Activated CD4-positive, CD25-positive, alpha-beta regulatory T cell (primary cell): ENCODE results near the gene LRIT2.
A peak's percentile ranks its signal among the peaks of the same experiment; 100 is the strongest.

Experiments
- DNase-seq, 4 experiments: peaks; one replicate each; lab custom pipeline; 2025; lab: John Stamatoyannopoulos, UW

Gene LRIT2, protein sequence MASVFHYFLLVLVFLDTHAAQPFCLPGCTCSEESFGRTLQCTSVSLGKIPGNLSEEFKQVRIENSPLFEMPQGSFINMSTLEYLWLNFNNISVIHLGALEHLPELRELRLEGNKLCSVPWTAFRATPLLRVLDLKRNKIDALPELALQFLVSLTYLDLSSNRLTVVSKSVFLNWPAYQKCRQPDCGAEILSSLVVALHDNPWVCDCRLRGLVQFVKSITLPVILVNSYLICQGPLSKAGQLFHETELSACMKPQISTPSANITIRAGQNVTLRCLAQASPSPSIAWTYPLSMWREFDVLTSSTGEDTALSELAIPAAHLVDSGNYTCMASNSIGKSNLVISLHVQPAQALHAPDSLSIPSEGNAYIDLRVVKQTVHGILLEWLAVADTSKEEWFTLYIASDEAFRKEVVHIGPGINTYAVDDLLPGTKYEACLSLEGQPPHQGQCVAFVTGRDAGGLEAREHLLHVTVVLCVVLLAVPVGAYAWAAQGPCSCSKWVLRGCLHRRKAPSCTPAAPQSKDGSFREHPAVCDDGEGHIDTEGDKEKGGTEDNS

DNA sequence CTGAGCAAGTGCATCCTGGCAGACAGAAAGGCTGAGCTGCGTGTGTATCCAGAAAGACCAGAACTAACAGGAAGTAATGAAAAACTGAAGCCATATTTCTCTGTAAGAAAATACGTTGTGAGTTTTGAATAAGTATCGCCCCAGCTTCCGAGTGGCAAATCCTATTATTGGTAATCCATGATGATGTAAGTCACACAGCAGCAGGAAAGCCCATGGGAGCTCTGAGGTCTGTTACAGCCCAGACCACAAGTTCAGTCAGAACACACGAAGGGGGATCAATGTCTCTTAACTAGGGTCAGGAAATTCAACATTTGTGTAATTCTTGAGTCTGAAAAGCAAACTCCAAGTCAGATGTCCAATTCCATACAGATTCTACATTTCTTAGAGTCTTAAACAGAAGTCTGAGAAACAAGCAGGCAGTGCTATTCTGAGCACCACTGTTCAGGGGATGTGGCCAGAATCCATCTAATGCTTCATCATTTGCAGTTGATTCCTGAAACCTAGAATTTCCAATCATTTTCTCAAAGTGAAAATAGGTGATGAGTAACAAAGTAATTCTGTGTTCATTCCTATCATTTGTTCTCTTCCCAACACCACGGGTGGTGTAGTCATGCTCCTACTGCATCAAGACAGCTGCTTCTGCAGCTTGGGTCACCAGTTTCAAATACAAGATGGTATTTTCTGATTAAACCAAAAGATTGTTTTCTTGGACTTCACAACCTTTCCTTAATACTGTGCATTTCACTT lies at the start of gene LRIT2:
Gene LRIT2 (minus strand): TSS at position 118 of the 747 bp plus-strand sequence. CDS start 24 bp downstream, at position 94.
- DNase-seq = no peak

DNA sequence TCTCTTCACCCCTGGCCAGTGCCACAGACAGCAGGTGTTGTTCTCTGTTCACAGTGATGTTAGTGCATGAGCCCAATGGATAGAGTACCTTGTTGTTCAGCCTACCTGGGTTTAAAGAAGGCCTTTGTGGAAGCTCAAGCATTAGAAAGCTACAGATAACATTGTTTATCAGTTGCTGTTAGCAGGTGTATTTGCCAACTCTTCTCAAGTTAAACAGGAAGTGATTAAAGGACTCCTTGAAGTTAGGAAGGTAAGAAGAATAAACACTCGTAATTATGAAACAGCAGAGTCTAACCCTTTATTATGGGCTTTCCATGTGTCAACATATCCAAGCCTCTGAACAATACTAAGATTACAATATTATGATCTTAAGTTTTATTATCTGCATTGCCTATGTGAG lies 45.4 kb upstream of the LRIT2 start:
- no peak for DNase-seq

DNA sequence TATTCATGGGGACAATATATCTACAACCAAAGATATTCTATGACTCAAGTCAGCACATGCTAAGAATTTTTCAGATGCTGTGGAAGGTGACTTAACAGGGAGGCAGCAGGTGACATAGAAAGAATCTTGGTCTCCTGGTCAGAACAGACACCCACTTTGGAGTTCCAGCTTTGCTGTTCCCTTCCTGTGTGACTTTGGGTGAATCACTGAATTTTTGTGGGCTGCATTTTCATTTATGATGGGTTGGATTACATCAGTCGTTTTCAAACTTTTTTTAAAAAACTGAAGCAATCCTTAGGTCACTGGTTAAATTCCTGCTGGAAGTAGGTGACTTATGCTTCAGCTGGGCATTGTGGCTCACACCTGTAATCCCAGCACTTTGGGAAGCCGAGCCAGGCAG lies 44.4 kb upstream of the LRIT2 start:
- no peak for DNase-seq

DNA sequence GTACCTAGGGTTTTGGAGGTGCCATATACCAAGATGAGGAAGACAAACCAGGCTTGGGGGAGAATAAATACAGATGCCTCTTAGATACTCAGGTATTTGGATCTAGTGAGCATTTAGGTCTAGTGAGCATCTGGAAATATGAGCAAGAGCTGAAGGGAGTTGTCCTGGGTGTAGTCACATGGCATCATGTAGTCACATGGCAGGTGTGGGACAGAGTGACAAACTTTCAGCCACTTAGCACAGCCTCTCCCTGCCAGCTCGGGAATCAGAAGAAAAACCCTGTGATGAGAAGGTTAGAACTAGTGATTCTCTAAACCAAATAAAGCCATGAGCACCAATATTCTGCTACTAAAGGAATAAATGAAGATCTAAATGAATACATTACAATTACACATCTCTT lies 43.8 kb upstream of the LRIT2 start:
- DNase-seq = no peak

DNA sequence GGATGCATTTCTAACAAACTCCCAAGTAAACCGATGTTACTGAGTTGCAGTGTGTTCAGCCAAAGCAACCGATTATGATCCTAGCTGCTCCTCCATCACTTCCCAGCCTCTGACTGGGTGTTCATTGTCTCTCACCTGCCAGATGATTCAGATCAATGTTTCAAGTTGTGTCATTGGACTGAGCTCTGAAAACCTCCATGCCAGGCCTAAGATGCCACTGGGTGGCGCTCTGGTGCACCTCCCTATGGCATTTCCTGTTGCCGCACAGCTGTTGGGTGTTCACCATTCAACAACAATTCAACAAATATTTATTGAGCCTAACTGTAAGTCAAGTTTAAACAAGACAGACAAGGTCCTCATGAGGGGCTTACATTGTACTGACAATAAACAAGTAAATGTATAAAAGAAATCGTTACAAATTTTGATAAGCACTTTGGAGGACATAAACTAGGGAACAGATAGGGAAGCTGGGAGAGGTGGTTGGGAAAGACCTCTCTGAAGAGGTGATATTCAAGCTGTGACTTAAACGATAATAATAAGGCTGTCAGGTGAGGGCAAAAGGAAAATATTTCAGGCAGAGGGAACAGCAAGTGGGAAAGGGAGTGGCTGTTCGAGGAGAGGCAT lies 42.3 kb upstream of the LRIT2 start:
- peak; percentile 14 to 28 (median 26) for DNase-seq

DNA sequence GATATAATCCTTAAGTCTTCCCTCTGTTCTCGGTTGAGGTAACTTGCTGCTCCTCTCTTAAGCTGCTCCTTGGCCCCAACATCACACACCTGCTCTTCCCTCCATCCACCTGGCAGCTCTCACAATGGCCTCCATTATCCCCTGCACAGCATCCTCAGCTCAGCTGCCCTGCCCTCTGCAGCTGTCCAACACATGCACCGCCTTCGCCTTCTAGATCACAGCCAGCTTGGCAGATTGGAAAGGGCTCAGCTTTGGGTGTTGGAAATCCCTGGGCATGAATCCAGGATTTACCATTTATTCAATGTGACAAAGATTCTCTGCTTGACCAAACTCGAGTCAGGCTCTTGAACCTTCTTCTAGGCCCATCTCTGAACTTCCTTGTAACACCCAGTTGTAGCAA lies 40.1 kb upstream of the LRIT2 start:
- no peak for DNase-seq

DNA sequence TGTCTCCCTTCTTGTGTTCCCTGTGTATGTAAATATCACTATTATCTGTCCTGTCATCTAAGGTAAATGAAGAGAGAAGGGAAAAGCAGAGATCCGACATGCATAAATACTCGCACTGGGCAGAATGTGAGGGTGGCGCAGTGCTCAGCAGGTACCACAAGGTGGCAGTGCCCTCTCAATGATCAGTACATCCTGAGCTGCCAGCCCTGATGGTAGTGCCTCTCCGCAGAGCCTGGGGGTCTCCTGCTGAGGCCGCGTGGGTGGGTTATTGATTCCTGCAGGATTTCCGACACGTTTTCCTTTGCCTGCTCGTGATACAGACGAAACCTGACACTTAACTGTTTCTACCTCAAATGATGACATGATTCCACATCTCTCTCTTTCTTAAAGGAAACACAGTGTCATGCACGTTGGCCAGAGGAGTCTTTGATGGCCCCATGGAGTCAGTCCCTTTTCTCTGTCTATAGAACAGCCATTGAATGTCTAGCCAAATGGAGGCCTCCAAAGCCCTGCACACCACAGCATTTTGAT lies 39.3 kb upstream of the LRIT2 start:
- DNase-seq = peak; percentile 33 to 62 (median 48)

DNA sequence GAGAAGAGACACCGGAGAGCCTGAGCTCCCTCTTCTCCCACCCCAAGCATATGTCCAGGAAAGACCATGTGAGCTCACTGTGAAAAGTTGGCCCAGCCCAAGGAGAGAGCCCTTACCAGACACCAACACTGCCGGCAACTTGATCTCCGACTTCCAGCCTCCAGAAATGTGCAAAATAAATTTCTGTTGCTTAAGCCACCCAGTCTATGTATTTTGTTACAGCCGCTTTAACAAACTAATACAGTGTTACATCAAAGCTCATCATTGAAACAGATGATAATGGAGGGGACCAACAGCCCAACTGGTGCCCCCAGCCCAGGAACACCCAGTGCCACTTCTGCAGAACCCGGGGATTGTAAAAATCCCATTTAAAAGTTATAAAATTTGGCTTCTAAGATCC lies 38.4 kb upstream of the LRIT2 start:
- no peak for DNase-seq

DNA sequence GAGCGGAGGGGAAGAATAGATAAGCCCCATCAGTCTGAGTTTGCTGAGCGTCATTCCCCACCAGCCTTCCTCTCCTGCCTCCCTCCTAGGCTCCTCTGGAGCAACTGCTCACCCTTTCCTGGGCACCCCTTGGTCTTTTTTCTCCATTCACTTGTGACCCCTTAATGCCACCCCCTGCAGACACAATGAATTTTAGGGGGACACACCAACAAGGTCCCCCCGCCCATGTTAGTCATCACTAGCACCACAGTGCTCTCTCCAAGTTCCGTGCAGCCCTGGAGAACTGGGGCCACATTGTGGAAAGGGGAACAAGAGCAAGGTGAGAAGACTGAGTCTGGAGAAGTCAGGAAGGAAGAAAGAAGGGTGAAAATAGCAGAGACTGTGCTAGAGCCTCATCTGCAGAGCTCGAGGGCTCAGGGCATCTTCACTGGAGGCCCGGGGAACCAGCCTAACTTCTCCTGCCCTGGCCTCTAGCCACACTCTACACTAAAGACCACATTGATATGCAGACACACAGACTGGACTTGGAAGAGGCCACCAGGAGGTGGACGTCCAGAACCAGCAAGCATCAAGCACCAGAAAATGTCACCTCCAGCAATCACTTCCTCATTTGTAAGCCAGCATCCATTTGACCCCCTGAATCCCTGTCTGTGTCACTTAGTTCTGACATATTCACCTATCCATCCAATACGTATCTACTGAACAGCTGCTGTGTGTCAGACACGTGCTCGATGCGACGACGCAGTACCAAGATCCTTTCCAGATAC lies 37.0 kb upstream of the LRIT2 start:
- no peak for DNase-seq

DNA sequence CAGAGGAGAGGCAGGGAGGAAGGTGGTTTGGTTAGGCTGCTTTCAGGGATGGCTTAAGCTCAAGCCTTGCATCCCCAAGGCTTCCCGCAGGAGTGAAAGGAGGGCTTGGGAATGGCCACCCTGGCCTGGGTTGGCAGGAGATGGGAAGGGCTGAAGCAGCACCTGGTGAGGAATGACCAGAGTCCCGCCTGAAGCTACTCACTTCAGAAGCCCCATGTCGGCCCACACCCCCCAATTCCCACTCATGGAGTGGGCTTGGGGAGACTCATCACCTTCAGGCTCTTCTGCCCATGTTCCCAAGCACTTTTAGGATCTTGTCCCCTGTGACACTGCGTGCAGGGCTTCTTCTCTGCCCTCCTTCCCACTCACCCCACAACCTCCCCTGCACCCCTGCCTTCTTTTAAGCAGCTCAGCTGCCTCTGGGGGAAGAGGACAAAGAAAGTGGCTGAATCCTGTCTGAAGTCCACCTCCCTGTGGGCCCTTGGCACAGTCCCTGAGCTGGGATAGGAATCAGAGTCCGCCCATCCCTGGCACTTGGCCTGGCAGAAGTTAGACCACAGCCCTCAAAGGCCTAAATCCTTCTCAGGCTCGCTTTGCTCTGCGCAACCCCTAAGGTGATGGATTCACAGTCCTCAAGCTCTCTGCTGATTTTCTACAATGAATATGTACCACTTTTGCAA lies 36.0 kb upstream of the LRIT2 start:
- no peak for DNase-seq

DNA sequence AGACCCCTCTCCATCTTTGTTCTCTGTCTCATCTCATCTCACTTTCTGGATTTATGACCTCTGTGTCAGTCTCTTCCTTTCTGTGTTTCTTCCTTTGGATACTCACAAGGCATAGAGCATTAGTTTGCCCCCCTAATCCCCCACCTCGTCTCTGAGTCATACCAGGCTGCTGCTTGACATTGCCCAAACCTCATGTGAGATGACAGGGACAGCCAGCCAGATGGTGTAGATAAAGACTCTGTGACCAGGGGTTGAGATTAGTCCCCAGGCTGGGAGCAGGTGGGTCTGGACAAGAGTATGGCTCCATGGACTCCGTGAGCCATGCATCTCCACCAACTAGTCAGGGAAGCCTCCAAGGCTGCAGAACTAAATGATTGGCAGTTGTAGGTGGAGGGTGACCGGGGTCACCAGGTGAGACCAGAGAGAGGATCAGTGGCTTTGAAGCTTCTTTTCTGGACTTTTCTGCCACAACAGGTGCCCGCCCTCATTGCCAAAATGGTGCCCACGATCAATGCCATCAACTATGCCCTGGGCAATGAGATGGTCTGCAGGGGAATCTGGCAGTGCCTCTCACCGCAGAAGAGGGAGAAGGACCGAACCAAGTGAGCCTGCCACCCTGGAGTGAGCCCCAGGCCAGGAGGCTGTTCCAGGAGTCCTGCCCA lies 32.8 kb upstream of the LRIT2 start:
- no peak for DNase-seq

DNA sequence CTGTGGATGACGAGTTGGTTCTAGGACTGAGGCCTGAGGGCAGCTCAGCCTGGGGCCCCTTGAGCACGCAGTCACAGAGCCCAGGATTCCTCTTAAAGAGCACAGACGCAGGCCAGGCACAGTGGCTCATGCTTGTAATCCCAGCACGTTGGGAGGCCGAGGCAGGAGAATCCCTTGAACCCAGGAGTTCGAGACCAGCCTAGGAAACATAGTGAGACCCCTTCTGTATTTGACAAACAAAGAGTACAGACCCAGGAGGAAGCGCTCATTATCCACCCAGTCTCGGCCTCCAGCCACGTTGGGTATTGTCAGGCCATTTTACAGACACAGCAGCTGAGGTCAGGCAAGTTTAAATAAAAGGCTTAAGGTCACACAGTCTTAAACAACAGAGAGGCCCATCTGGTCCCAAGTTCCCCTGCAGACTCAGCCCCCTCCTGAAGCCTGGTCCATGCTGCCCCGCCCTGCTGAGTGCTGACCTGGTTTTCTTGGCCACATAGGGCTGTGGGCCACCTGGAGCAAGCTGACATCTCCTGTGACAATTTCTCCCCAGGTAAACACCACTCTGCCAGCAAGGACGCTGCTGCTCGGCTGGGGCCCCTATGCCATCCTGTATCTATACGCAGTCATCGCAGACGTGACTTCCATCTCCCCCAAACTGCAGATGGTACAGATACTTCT lies 32.1 kb upstream of the LRIT2 start:
- no peak for DNase-seq

DNA sequence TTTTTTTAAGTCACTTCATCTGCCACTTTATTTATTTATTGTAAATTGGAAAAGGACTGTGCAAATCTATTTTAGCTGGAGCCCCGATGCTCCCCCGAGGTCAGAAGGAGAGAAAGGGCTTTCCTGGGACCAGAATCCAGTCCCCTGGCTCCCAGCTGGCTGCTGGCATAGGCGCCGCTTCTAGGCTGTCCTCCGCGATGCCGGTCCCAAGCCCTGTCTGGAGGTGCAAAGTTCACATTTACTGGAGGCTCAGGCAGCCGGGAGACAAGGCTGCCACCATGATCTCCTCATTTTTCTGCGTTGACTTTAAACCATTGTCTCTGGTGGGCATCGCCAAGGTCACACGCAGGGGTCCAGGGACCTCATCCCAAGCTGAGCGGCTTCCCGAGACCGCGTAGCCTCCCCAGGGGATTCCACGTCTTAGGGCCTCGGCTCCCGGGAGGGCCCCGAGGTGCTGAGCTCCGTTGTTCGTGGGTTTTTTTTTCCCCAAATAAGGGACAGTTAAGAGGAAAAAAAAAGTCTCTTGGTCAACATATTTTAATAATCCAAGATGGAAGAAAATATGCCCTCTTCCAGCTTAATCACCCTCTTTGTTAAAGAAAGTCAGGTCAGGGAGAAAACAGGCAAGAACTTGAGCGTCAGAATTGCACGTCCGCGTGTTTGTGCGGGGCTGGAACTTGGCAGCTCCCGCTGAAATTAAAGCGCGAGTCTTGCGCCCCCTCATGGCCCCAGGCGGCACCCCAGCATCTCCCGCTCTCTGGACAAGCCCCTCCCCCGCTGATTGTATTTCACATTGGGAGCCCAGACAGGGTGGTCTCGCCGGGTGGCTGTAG lies 31.4 kb upstream of the LRIT2 start:
- DNase-seq = peak in 1 of 4 experiments; percentile 1

DNA sequence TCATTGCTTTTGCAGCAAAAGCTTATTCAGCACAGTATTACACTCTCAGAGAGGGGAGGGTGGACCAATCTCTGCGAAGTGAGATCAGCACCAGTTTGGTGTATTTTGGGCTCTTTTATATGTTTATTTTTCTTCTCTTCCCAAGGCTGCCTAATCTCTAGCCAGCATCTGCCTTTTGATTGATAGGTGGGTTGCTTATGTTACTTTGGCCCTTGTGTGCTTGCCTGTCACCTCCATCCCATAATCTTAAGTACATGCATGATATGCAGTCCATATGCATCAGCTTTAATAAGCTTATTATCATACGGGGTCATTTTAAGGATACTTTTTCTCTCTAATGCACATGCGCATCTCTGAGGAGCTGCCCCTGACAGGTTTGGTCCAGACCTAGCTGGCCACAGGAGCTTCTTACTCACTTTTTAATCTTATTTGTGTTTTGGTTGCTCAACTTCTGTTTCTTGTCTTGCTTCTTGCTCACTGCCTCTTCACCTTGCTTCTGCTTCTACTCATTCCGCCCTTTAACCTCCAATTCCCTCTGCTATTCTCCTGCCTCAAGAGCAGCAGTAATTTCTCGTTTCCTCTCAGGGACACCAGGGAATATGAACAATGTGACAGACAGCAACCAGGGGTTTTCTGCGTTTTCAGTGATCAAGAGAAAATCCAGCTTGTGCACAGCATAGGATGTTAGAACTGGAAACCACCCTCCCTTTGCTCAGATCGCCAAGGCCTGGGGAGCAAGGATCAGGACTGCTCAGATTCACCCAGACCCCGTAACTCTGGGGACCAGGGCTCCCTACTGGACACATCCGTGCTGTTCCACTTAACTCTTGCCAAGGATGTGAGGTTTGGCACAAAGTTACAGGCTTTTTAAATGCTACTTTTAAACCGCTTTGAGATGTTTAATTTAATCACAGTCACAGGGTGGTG lies 29.5 kb upstream of the LRIT2 start:
- DNase-seq = no peak

DNA sequence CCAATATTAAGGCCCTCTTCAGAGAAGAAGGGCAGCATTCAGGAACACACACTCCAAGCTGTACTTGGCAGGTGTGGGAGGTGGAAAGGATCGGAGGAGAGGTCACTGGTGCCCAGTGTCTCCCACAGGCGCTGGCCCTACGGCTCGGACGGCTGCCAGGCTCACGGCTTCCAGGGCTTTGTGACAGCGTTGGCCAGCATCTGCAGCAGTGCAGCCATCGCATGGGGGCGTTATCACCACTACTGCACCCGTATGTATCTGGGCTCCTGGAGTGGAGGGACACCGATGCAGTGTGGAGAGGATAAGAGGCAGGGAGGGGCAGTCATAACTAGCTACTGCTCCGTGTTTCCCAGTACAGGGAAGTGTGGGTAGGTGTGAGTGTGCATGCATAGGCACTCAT lies 23.4 kb upstream of the LRIT2 start:
- no peak for DNase-seq

DNA sequence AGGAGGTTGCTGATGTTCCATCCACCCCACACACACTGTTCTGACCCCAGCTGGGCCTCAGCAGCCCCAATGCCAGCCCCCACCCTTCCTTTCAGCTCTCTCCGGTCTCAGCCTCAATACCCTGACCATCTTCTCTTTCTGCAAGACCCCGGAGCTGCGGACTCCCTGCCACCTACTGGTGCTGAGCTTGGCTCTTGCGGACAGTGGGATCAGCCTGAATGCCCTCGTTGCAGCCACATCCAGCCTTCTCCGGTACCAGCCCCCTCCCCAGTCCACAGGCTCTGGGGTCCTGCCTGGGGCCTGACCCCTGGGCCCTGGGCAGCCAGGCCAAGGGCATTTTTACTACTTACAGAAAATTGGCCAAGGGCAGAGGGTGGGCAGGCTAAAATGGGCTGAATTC lies 22.2 kb upstream of the LRIT2 start:
- DNase-seq = no peak

DNA sequence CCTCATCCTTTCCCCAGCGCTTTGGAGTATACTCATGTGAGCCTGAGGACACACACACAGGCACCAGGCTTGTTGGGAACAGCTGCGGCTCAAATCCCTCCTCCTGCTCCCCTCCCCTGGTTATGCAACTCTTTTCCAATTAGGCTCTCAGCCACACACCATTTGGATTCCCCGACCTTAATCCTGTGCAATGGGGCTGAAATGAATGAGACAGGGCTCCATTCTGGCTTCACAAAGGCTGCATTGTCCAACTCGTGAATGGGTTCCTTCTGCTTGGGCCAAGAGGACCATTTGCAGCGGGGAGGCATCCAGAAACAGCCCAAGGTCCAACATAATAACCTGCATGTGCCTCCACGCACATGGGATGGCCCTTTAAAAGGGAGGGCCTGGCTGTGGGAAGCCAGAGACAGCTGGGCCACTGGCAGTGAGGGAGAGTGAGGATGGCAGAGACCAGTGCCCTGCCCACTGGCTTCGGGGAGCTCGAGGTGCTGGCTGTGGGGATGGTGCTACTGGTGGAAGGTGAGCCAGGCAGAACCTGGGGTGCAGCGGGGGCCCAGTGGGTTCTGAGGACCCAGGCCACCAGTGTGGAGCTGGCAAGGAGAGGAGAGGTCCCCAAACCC lies 19.4 kb upstream of the LRIT2 start, which contains the start of gene RGR:
Gene RGR (plus strand): TSS at position 403 of the 620 bp plus-strand sequence. CDS start 38 bp downstream, at position 441.
- DNase-seq = no peak
